ENCODE measurements around the gene RTL3. TPM values are rescaled to one million over a fixed set of nuclear protein-coding genes. Genes with fewer than 3 reads are reported as not detected.

Gene RTL3
- polyA plus RNA-seq, 1 donor (not counting 4 experiments of a cell fraction or from before 2014, with no cell fraction given), result not detected

GRCh38 chrX:78693536-78693935, 34.4 kb upstream of the RTL3 start:
- Histone ChIP-seq H3K4me3 (ENCODE audit: control insufficient read depth in 2 of 3, extremely low read depth in 1 of 3, insufficient read depth in 2 of 3, low read depth in 1 of 3, low read length in 3 of 3) (no peak overlapping the region), H3K27me3 (ENCODE audit: control insufficient read depth, extremely low read depth, insufficient read depth, low read length) (no peaks in the 10 kb centered on the region), H3K79me2 (ENCODE audit: control insufficient read depth, insufficient read depth, low read length) (no peaks in the 10 kb centered on the region), H3K4me2 (ENCODE audit: control insufficient read depth, extremely low read depth, insufficient read depth, low read depth, low read length) (no peak overlapping the region), H3K36me3 (ENCODE audit: control insufficient read depth in 2 of 2, extremely low read depth in 1 of 2, insufficient read depth in 2 of 2, low read length in 2 of 2) (no peaks in the 10 kb centered on the region), H3K27ac (ENCODE audit: control insufficient read depth, insufficient read depth, low read length) (no peak overlapping the region), H4K20me1 (ENCODE audit: control insufficient read depth, extremely low read depth, insufficient read depth, low read length) (no peaks in the 10 kb centered on the region), H3K4me1 (ENCODE audit: control insufficient read depth, extremely low read depth, insufficient read depth, low read length) (no peaks in the 10 kb centered on the region), H3K9me3 (ENCODE audit: control insufficient read depth, low read depth, low read length) (no peaks in the 10 kb centered on the region), H3K9ac (ENCODE audit: control insufficient read depth, extremely low read depth, insufficient read depth, low read length) (no peak overlapping the region), H2AFZ (ENCODE audit: control insufficient read depth, low read length) (no peak overlapping the region), H3K9me1 (ENCODE audit: control insufficient read depth, extremely low read depth, insufficient read depth, low read length) (no peaks in the 10 kb centered on the region)
- DNase-seq (ENCODE audit: low read depth, low spot score) (no peak), FAIRE-seq (no peak)
- dilution Hi-C loops (cut with MboI; ENCODE audit: extremely low pct_ligation_motif_present, low sequenced_read_pairs), result no loop called here
- TF ChIP-seq EZH2 (IDR thresholded peaks at IDR 0.05; ENCODE audit: low read length) (no peak), CTCF (optimal IDR thresholded peaks at IDR 0.05 in 1 of 3, IDR thresholded peaks at IDR 0.05 in 1 of 3, conservative IDR thresholded peaks at IDR 0.05 in 1 of 3; ENCODE audit: extremely low read depth in 1 of 3, insufficient read depth in 2 of 3, low read length in 3 of 3) (no peak)

- H4K20me1 ChIP-seq (ENCODE audit: control insufficient read depth, extremely low read depth, insufficient read depth, low read length), result no peaks in the 10 kb centered on the region
Measured at GRCh38 chrX:78693012-78693411, 33.9 kb upstream of the RTL3 start.

More at GRCh38 chrX:78693012-78693411, 33.9 kb upstream of the RTL3 start:
- dilution Hi-C loops (cut with MboI; ENCODE audit: extremely low pct_ligation_motif_present, low sequenced_read_pairs), result no loop called here
- Histone ChIP-seq H3K9me1 (ENCODE audit: control insufficient read depth, extremely low read depth, insufficient read depth, low read length) (no peaks in the 10 kb centered on the region), H3K27me3 (ENCODE audit: control insufficient read depth, extremely low read depth, insufficient read depth, low read length) (no peaks in the 10 kb centered on the region), H3K4me1 (ENCODE audit: control insufficient read depth, extremely low read depth, insufficient read depth, low read length) (no peaks in the 10 kb centered on the region), H3K9ac (ENCODE audit: control insufficient read depth, extremely low read depth, insufficient read depth, low read length) (no peak overlapping the region), H3K27ac (ENCODE audit: control insufficient read depth, insufficient read depth, low read length) (no peak overlapping the region), H3K9me3 (ENCODE audit: control insufficient read depth, low read depth, low read length) (no peaks in the 10 kb centered on the region), H3K79me2 (ENCODE audit: control insufficient read depth, insufficient read depth, low read length) (no peaks in the 10 kb centered on the region), H3K4me2 (ENCODE audit: control insufficient read depth, extremely low read depth, insufficient read depth, low read depth, low read length) (no peak overlapping the region), H3K36me3 (ENCODE audit: control insufficient read depth in 2 of 2, extremely low read depth in 1 of 2, insufficient read depth in 2 of 2, low read length in 2 of 2) (no peaks in the 10 kb centered on the region), H3K4me3 (ENCODE audit: control insufficient read depth in 2 of 3, extremely low read depth in 1 of 3, insufficient read depth in 2 of 3, low read depth in 1 of 3, low read length in 3 of 3) (no peak overlapping the region), H2AFZ (ENCODE audit: control insufficient read depth, low read length) (no peak overlapping the region)
- FAIRE-seq, result no peak
- no peak for TF ChIP-seq CTCF (optimal IDR thresholded peaks at IDR 0.05 in 1 of 3, IDR thresholded peaks at IDR 0.05 in 1 of 3, conservative IDR thresholded peaks at IDR 0.05 in 1 of 3; ENCODE audit: extremely low read depth in 1 of 3, insufficient read depth in 2 of 3, low read length in 3 of 3)
- DNase-seq (ENCODE audit: low read depth, low spot score), result no peak
